Measurements from ENCODE around the gene CYB561A3.

Gene CYB561A3

DNA sequence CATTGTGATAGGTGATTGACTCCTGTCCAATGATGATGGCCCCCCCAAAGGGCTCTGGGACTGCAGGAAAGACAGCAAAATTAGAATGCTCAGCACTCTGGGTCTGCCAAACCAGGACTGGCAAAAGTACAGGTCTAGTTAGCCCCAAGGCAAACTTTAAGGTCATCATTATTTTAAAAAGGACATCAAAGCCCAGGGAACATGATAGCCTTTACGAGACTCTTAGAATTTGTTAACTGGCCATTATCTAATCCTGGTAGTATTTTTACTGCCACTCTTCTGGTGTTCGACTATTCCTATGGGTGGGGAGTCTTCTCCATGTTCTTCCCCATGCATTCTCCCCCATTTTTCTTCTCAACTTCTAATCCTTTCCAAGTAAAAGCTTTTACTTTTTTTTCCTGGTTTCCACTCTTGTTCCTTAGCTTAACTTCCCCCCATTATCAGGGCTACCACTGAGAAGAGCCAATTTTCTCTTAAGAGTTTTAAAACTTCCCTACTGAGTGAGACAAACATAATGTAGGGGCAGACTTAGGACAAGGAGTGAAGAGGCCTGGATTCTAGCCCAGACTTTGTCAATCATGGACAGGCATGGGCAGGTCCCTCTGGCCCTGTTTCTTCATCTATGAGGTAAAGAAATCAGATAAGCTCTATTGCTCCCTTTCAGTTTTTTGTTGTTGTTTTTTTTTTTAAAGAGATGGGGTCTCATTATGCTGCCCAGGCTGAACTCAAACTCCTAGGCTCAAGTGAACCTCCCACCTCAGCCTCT lies 35.9 kb downstream of the CYB561A3 start:
- no peak for DNase-seq (ENCODE audit: low spot score)

DNA sequence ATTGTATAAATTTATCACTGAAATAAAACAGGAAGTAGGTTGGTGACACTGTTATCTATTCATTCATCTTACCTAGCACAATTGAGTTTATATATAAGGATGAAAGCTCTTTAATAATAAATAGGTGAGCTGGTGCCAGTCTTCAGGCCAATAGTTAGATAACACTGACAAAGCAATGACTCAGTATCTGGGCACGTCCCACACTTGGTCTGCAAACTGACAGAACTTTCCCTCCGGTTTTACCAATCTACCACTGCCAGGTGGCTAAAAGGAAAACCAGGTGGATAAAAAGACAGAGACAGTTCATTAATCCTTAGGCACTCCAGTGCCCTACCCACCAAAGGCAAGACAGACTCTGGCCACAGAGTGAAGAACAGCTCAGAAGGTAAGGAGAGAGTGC lies 46.4 kb downstream of the CYB561A3 start:
- DNase-seq (ENCODE audit: low spot score): no peak

- DNase-seq (ENCODE audit: low spot score): no peak
These were observed 50.9 kb downstream of the CYB561A3 start for GRCh38 chr11:61310749-61311148.

- no peak for DNase-seq (ENCODE audit: low spot score)
These were observed 51.9 kb downstream of the CYB561A3 start for GRCh38 chr11:61309739-61310138.

DNA sequence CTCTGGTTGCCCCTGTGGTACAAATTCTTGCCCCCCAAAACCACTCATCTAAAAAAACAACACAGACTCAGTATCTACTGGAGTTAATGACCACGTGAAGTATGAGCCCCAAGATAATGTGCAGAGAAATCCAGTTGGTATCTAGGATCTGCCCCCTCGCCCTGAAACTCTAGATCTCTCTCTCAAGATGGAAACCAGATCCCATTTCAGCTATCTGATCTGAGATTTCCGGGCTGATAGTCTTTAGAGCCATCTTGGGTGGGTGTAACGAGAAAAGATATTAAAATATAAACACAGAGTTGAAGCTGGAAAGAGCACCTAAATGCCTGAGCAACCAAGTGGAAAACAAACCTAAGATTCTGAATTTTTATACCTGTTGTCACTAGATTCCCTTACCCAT lies 52.5 kb downstream of the CYB561A3 start:
- no peak for DNase-seq (ENCODE audit: low spot score)

DNA sequence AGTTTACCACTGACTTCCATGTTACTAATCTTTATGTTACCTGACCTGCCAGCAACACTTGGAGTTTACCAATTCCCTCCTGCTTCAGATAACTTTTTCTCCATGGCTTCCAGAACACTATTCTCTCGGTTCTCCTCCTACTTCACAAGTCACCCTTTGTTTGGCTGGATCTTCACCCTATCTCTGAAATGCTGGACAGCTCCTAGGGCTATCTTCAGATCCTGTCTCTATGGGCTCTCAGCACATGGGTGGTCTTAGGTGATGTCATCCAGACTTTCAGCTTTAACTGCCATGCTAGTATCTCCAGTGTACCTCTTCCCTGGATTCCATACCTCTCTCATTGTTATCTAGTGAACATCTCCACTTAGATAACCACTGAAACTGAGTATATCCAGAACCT lies 54.3 kb downstream of the CYB561A3 start:
- DNase-seq (ENCODE audit: low spot score): no peak

DNA sequence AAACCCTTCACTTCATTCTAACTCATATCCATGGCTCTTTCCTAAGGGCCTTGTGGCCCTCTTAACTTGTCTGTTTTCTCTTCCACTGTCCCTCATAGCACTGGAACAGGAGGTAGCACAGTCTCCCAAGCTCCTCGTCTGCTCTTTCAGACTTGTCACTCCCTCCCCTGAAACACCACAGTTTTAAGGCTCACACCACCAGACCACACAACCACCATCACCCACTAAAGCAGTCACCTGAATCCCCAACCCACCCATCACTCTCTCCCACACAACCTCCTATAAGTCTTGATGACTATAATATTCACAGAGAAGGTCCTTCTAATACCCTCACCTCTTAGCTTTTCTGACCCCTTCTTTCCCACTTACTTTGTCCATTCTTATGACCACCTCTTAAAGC lies 55.5 kb downstream of the CYB561A3 start:
- no peak for DNase-seq (ENCODE audit: low spot score)

- DNase-seq (ENCODE audit: low spot score): no peak
These were observed 56.3 kb downstream of the CYB561A3 start for GRCh38 chr11:61305417-61305816.

DNA sequence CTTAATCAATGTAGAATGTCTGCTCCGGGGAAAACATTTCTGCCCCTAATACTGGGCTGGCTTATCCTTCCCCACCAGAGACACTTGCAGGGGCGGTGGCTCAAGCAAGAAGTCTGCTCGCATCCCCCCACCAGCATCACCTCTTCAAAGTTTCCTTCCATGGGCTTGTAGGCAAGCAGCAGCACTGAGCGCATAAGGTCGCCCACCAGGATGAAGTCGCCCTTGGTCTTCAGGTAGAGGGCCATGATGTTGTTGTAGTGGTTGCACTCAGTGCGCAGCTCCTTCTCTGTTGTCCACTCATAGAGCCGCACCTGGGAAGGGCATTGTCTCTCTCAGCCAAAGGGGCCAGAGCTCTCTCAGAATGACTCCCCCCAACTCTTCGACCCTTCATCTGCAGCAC lies 58.0 kb downstream of the CYB561A3 start:
- DNase-seq (ENCODE audit: low spot score): no peak

GRCh38 chr11:61302550-61302949 lies 59.1 kb downstream of the CYB561A3 start:
- no peak for DNase-seq (ENCODE audit: low spot score)
